Stimulated activated memory B cell treated with anti-CD40 and anti-IgM and Interleukin-4, amounts not matched to agents 10 μg/mL and 1 μg/mL and 100 μg/mL, for 72 hours (primary cell): Measurements from ENCODE around the gene DNAH10.

Experiments
- ATAC-seq: fragments of 150-1000 bp; cut with Tn5 transposase; 2 replicates; pipeline ENCODE4 v1.10.0; 2021
- H3K27ac Mint-ChIP-seq: one replicate; pipeline ENCODE4 v1.8.0; 2022; ENCODE audit warnings: mild to moderate bottlenecking, mixed read lengths
- H3K27me3 Mint-ChIP-seq: one replicate; pipeline ENCODE4 v1.8.0; 2022; ENCODE audit warnings: mixed read lengths
- H3K36me3 Mint-ChIP-seq: one replicate; pipeline ENCODE4 v1.8.0; 2022; ENCODE audit warnings: mixed read lengths
- H3K4me1 Mint-ChIP-seq: one replicate; pipeline ENCODE4 v1.8.0; 2022; ENCODE audit warnings: mixed read lengths
- H3K4me3 Mint-ChIP-seq: one replicate; pipeline ENCODE4 v1.8.0; 2022; ENCODE audit warnings: mild to moderate bottlenecking, moderate library complexity, mixed read lengths
- H3K9me3 Mint-ChIP-seq: one replicate; pipeline ENCODE4 v1.8.0; 2022; ENCODE audit warnings: mixed read lengths

DNAH10 gene, protein sequence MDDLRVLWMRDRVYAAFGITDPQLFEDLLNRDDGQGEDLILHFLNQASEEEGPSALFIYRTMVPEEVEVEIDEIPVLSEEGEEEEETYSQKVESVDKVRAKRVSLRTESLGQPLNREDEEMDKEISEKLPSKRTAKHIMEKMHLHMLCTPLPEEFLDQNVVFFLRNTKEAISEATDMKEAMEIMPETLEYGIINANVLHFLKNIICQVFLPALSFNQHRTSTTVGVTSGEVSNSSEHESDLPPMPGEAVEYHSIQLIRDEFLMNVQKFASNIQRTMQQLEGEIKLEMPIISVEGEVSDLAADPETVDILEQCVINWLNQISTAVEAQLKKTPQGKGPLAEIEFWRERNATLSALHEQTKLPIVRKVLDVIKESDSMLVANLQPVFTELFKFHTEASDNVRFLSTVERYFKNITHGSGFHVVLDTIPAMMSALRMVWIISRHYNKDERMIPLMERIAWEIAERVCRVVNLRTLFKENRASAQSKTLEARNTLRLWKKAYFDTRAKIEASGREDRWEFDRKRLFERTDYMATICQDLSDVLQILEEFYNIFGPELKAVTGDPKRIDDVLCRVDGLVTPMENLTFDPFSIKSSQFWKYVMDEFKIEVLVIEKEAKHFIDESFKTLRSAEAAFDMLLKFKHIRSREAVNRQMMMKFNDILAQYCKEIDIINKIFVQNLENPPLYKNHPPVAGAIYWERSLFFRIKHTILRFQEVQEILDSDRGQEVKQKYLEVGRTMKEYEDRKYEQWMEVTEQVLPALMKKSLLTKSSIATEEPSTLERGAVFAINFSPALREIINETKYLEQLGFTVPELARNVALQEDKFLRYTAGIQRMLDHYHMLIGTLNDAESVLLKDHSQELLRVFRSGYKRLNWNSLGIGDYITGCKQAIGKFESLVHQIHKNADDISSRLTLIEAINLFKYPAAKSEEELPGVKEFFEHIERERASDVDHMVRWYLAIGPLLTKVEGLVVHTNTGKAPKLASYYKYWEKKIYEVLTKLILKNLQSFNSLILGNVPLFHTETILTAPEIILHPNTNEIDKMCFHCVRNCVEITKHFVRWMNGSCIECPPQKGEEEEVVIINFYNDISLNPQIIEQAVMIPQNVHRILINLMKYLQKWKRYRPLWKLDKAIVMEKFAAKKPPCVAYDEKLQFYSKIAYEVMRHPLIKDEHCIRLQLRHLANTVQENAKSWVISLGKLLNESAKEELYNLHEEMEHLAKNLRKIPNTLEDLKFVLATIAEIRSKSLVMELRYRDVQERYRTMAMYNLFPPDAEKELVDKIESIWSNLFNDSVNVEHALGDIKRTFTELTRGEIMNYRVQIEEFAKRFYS (N-terminal part only)

DNA sequence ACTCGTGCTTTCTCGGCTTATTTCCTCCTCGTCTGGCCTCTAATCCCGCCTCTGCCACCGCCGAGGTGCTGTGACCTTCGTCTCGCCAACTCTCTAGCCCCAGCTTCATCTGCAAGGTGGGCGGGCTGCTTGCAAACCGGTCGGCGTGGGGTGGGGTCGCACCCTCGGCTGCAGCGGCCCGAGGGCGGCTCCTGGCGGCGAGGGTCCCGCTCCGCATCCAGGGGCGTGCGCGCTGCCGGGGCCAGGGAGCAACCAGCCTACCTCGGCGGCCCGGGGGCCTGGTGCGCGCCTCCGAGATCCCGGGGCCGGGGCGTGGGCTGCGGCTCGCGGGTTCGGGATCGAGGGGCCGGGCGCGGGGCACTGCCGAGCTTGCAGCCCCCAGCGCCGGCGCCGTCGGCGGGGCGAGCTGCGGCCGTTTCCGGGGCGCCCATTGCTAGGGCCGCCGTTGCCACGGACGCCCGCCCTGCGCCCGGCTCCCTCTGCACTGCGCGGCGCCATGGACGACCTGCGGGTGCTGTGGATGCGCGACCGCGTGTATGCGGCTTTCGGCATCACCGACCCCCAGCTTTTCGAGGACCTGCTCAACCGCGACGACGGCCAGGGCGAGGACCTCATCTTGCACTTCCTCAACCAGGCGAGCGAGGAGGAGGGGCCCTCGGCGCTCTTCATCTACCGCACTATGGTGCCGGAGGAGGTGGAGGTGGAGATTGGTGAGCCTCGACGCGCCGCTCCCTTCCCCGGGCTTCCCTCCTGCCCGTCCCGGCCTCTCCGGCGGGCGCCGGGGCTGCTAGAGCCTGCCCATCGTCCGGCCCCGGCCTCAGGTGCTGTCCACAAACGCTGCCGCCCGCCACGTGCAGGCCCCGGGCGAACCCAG, at the start of gene DNAH10:
DNAH10 (plus strand) TSS at position 461 of the 874 bp plus-strand sequence; CDS start at position 497, 36 bp downstream.
- Mint-ChIP-seq H3K9me3 (no peaks in the 10 kb centered on the region), H3K27ac (no peak within 1 kb of the TSS)
- ATAC-seq: peak; percentile 86

GRCh38 chr12:123712780-123713319, 49.3 kb upstream of the DNAH10 start:
- Mint-ChIP-seq H3K36me3 (no peaks in the 10 kb centered on the region), H3K27ac (peak overlapping the region; percentile 92), H3K9me3 (no peaks in the 10 kb centered on the region), H3K4me3 (peak overlapping the region; percentile 90), H3K4me1 (peaks cover 46% of the 10 kb centered on the region), H3K27me3 (no peaks in the 10 kb centered on the region)
- no peak for ATAC-seq

More for the DNA sequence above, at the start of gene DNAH10:
- H3K4me1 Mint-ChIP-seq: peaks cover 7% of the 10 kb centered on the region
- H3K36me3 Mint-ChIP-seq: peaks cover 11% of the 10 kb centered on the region
- peak within 1 kb of the TSS; percentile 82 for H3K4me3 Mint-ChIP-seq
- no peaks in the 10 kb centered on the region for H3K27me3 Mint-ChIP-seq

GRCh38 chr12:123713398-123713797, 48.7 kb upstream of the DNAH10 start:
- no peaks in the 10 kb centered on the region for H3K27me3 Mint-ChIP-seq
- no peaks in the 10 kb centered on the region for H3K9me3 Mint-ChIP-seq
- no peak for ATAC-seq
- peak overlapping the region; percentile 92 for H3K27ac Mint-ChIP-seq
- peaks cover 46% of the 10 kb centered on the region for H3K4me1 Mint-ChIP-seq
- H3K4me3 Mint-ChIP-seq: peak overlapping the region; percentile 90
- H3K36me3 Mint-ChIP-seq: no peaks in the 10 kb centered on the region

GRCh38 chr12:123713823-123714585, 48.1 kb upstream of the DNAH10 start:
- H3K27me3 Mint-ChIP-seq: no peaks in the 10 kb centered on the region
- H3K9me3 Mint-ChIP-seq: no peaks in the 10 kb centered on the region
- peak overlapping the region; percentile 92 for H3K27ac Mint-ChIP-seq
- H3K4me3 Mint-ChIP-seq: peak overlapping the region; percentile 90
- H3K36me3 Mint-ChIP-seq: no peaks in the 10 kb centered on the region
- peaks cover 46% of the 10 kb centered on the region for H3K4me1 Mint-ChIP-seq
- ATAC-seq: peak; percentile 63

GRCh38 chr12:123715195-123715594, 46.9 kb upstream of the DNAH10 start:
- H3K27me3 Mint-ChIP-seq: no peaks in the 10 kb centered on the region
- peaks cover 7% of the 10 kb centered on the region for H3K36me3 Mint-ChIP-seq
- H3K4me3 Mint-ChIP-seq: no peak overlapping the region
- ATAC-seq: no peak
- peak overlapping the region; percentile 92 for H3K27ac Mint-ChIP-seq
- no peaks in the 10 kb centered on the region for H3K9me3 Mint-ChIP-seq
- peaks cover 53% of the 10 kb centered on the region for H3K4me1 Mint-ChIP-seq

GRCh38 chr12:123717350-123717749, 44.8 kb upstream of the DNAH10 start:
- no peaks in the 10 kb centered on the region for H3K9me3 Mint-ChIP-seq
- peaks cover 37% of the 10 kb centered on the region for H3K4me1 Mint-ChIP-seq
- no peak for ATAC-seq
- no peak overlapping the region for H3K4me3 Mint-ChIP-seq
- no peaks in the 10 kb centered on the region for H3K27me3 Mint-ChIP-seq
- no peak overlapping the region for H3K27ac Mint-ChIP-seq
- H3K36me3 Mint-ChIP-seq: peaks cover 13% of the 10 kb centered on the region

DNA sequence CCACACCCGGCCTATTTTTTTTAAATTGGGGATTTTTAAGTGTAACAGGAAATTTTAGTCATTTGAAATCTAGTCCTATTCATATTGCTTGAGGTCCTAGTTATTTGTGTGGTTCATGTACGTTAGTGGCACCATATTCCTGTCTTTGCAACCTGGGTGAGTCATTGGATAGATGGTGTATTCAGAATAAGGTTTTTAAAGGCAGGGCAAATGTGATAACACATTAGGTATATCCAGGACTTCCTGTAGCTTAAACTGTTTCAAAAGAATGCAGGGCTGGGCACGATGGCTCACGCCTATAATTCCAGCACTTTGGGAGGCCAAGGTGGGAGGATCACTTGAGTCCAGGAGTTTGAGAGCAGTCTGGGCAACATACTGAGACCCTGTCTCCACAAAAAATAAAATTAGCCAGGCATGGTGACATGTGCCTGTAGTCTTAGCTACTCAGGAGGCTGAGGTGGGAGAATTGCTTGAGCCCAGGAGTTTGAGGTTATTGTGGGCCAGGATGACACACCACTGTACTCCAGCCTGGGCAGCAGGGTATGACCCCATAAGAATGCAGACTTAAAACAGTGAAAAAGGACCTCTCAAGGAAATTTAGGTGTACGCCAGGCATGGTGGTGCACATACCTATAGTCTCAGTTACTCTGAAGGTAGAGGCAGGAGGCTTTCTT, 41.8 kb upstream of the DNAH10 start:
- H3K4me1 Mint-ChIP-seq: peaks cover 23% of the 10 kb centered on the region
- peak overlapping the region; percentile 76 for H3K27ac Mint-ChIP-seq
- H3K4me3 Mint-ChIP-seq: no peak overlapping the region
- H3K36me3 Mint-ChIP-seq: peaks cover 20% of the 10 kb centered on the region
- H3K27me3 Mint-ChIP-seq: no peaks in the 10 kb centered on the region
- no peak for ATAC-seq
- no peaks in the 10 kb centered on the region for H3K9me3 Mint-ChIP-seq

GRCh38 chr12:123721245-123721644, 40.9 kb upstream of the DNAH10 start:
- H3K27ac Mint-ChIP-seq: peak overlapping the region; percentile 19
- no peak for ATAC-seq
- H3K4me3 Mint-ChIP-seq: no peak overlapping the region
- H3K36me3 Mint-ChIP-seq: peaks cover 25% of the 10 kb centered on the region
- H3K27me3 Mint-ChIP-seq: no peaks in the 10 kb centered on the region
- peaks cover 27% of the 10 kb centered on the region for H3K4me1 Mint-ChIP-seq
- no peaks in the 10 kb centered on the region for H3K9me3 Mint-ChIP-seq

DNA sequence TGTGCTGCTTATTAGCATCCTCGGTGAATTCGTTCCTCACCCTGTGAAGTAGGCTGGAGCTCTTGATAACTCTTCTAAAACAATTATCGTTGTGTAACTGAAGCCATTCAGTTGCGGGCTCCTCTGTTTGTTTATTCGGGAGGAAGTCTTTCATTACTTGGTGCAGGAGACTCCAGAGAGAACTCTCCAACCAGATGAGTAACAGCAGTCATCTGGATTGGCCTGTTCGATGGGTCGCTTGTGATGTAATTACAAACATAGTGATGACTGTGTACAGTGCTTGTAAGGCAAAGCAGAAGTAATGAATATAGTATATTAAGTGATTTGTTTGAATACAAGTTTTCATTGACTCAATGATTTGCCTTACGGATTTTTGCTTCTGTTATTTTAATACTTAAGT, 39.1 kb upstream of the DNAH10 start:
- H3K4me3 Mint-ChIP-seq: no peak overlapping the region
- H3K27me3 Mint-ChIP-seq: no peaks in the 10 kb centered on the region
- no peaks in the 10 kb centered on the region for H3K9me3 Mint-ChIP-seq
- peaks cover 42% of the 10 kb centered on the region for H3K36me3 Mint-ChIP-seq
- ATAC-seq: no peak
- H3K4me1 Mint-ChIP-seq: peaks cover 22% of the 10 kb centered on the region
- peak overlapping the region; percentile 72 for H3K27ac Mint-ChIP-seq

- Mint-ChIP-seq H3K27ac (peak overlapping the region; percentile 72), H3K9me3 (no peaks in the 10 kb centered on the region), H3K4me3 (no peak overlapping the region), H3K36me3 (peaks cover 48% of the 10 kb centered on the region), H3K27me3 (no peaks in the 10 kb centered on the region), H3K4me1 (peaks cover 22% of the 10 kb centered on the region)
- ATAC-seq: peak; percentile 80
These were observed 38.3 kb upstream of the DNAH10 start for GRCh38 chr12:123723765-123724164.

DNA sequence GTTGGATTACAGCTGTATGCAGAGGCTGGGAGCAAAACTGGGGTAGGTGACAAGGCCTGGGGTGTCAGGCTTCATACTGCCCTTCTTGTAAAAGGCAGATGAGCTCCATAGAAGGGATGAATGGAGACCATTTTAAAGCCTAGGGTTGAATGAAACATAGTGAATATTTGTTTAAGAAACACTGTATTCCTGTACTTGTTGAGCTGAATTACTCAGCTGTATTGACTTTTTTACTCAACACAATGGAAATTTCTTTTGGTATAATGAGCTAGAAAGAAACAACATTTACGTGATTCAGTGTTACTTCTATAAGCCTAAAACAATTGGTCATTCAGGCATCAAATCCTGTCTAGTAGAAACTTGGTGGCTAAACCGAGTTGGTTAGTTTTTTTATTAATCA, 35.9 kb upstream of the DNAH10 start:
- H3K4me1 Mint-ChIP-seq: peaks cover 14% of the 10 kb centered on the region
- ATAC-seq: no peak
- no peaks in the 10 kb centered on the region for H3K9me3 Mint-ChIP-seq
- H3K27me3 Mint-ChIP-seq: no peaks in the 10 kb centered on the region
- no peak overlapping the region for H3K27ac Mint-ChIP-seq
- H3K36me3 Mint-ChIP-seq: peaks cover 56% of the 10 kb centered on the region
- H3K4me3 Mint-ChIP-seq: no peak overlapping the region

- Mint-ChIP-seq H3K27ac (no peak overlapping the region), H3K36me3 (peaks cover 63% of the 10 kb centered on the region), H3K4me1 (peaks cover 14% of the 10 kb centered on the region)
These were observed 35.1 kb upstream of the DNAH10 start for GRCh38 chr12:123726962-123727361.

GRCh38 chr12:123727878-123728277, 34.2 kb upstream of the DNAH10 start:
- Mint-ChIP-seq H3K36me3 (peaks cover 72% of the 10 kb centered on the region), H3K27ac (no peak overlapping the region), H3K4me1 (peaks cover 14% of the 10 kb centered on the region), H3K9me3 (no peaks in the 10 kb centered on the region), H3K4me3 (no peak overlapping the region), H3K27me3 (no peaks in the 10 kb centered on the region)
- no peak for ATAC-seq

More at GRCh38 chr12:123726962-123727361, 35.1 kb upstream of the DNAH10 start:
- no peaks in the 10 kb centered on the region for H3K27me3 Mint-ChIP-seq
- ATAC-seq: no peak
- H3K4me3 Mint-ChIP-seq: no peak overlapping the region
- no peaks in the 10 kb centered on the region for H3K9me3 Mint-ChIP-seq
